Panc1 (cell line): Measurements from ENCODE around the gene KAT7. TPM values are rescaled to one million over a fixed set of nuclear protein-coding genes. Genes with fewer than 3 reads are reported as not detected.

Experiments used
- ATAC-seq: fragments of 200-7000 bp; cut with Tn5 transposase; 2 replicates; pipeline ENCODE4 v1.9.1; 2020; ENCODE audit warnings: mild to moderate bottlenecking, moderate library complexity
- BruUV-seq: library from RNA; stranded (reverse); fragments of 400-500 nt; replicated peaks from 2 replicates; lab custom pipeline; 2021; lab: Mats Ljungman, UMichigan
- CTCF ChIA-PET: fragments of 300-600 bp; sonication (Branson Sonifier 250); formaldehyde crosslinking; loops from one replicate; lab custom pipeline; 2022; ENCODE audit warnings: antibody characterized with exemption; lab: Charles Lee
- POLR2A ChIA-PET: fragments of 300-600 bp; sonication (Branson Sonifier 250); formaldehyde crosslinking; loops from one replicate; lab custom pipeline; 2022; ENCODE audit warnings: antibody characterized with exemption; lab: Charles Lee
- DNase-seq: peaks from one replicate; pipeline ENCODE4 v3.0.0-alpha.2; 2010; ENCODE audit warnings: low read depth, low spot score
- H3K27ac ChIP-seq: 2 replicates; pipeline ENCODE4 v1.5.1; 2011; ENCODE audit warnings: mild to moderate bottlenecking, low read length, inconsistent platforms
- H3K27me3 ChIP-seq: fragments of 200-500 bp; sonication (Bioruptor generic); 2 replicates; pipeline ENCODE4 v1.6.0; 2014; ENCODE audit warnings: low read length, inconsistent platforms; ENCODE audit not compliant: control insufficient read depth, insufficient read depth
- H3K36me3 ChIP-seq: fragments of 200-500 bp; sonication (Bioruptor generic); 2 replicates; pipeline ENCODE4 v1.5.1; 2014; ENCODE audit warnings: inconsistent platforms, mild to moderate bottlenecking, low read length, moderate library complexity; ENCODE audit not compliant: control insufficient read depth, insufficient read depth
- H3K4me1 ChIP-seq: 2 replicates; pipeline ENCODE4 v1.5.1; 2011; ENCODE audit warnings: inconsistent platforms, mild to moderate bottlenecking, low read length, moderate library complexity; ENCODE audit not compliant: control insufficient read depth, insufficient read depth
- H3K4me3 ChIP-seq, 2 experiments: 2 replicates each; pipeline ENCODE4 v1.5.1; 2011 to 2012; ENCODE audit warnings: low read depth in 2 of 2, low read length in 2 of 2, mild to moderate bottlenecking in 2 of 2, inconsistent platforms in 1 of 2, moderate library complexity in 1 of 2
- H3K9me3 ChIP-seq: fragments of 200-500 bp; sonication (Bioruptor generic); 2 replicates; pipeline ENCODE4 v1.5.1; 2014; ENCODE audit warnings: low read depth, mild to moderate bottlenecking, inconsistent platforms, low read length, moderate library complexity; ENCODE audit not compliant: control insufficient read depth, insufficient read depth
- CTCF ChIP-seq: fragments of 450-650 bp; IDR thresholded peaks from 2 replicates; pipeline ENCODE4 v1.5.1; 2017; ENCODE audit warnings: mild to moderate bottlenecking
- POLR2AphosphoS5 ChIP-seq: IDR thresholded peaks from 2 replicates; pipeline ENCODE4 v1.6.1; 2012; ENCODE audit warnings: mild to moderate bottlenecking, low read depth, low read length, moderate library complexity
- REST ChIP-seq, 2 experiments: IDR thresholded peaks; 2 replicates each; pipeline ENCODE4 v1.6.1; 2011 to 2012; ENCODE audit warnings: low read depth in 2 of 2, control low read depth in 1 of 2, low read length in 1 of 2, mild to moderate bottlenecking in 1 of 2, moderate library complexity in 1 of 2; ENCODE audit not compliant: insufficient read depth in 1 of 2
- SIN3A ChIP-seq: IDR thresholded peaks from 2 replicates; pipeline ENCODE4 v1.6.1; 2012; ENCODE audit warnings: low read depth, mild to moderate bottlenecking, low read length, moderate library complexity, borderline replicate concordance; ENCODE audit not compliant: insufficient read depth
- TCF7L2 ChIP-seq: IDR thresholded peaks from 2 replicates; pipeline ENCODE4 v1.6.1; 2011; ENCODE audit warnings: mild to moderate bottlenecking, low read depth, low read length, inconsistent platforms
- in situ Hi-C: cut with HindIII; loops from 2 replicates; pipeline ENCODE4 v1.10.0; 2016; ENCODE audit warnings: low sequenced_read_pairs, low pct_unique_long_range_greater_than_20kb
- intact Hi-C: fragments of 100-400 bp; cut with micrococcal nuclease; formaldehyde crosslinking; loops from one replicate; pipeline ENCODE4 v1.10.0; 2022; ENCODE audit not compliant: unreplicated experiment
- total RNA-seq: library from RNA; stranded (reverse); gene quantifications from one replicate; pipeline ENCODE4 v1.2.1, GENCODE V29; 2021; ENCODE audit not compliant: unreplicated experiment

The KAT7 gene
- total RNA-seq, 1 experiment from 2014 or later: 69.0 TPM

DNA sequence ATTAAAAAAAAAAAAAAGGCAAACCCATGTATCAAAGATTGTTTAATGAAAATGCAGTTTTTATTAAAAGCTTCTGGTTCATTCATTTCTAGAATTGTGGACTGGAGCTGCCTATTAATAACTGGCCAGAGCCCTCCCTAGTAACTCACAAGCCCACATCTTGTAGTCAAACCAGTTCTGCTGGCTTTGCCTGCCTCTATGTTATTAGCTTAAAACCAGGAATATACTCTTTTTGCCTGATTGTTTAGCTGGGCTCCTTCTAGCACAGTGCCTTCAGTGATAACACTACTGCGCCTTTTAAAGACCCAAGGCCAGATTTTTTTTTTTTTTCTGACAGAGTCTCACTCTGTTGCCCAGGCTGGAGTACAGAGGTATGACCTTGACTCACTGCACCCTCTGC lies 33.4 kb downstream of the KAT7 start:
- H3K4me3 ChIP-seq: no peak overlapping the region

GRCh38 chr17:49822829-49823228 lies 34.3 kb downstream of the KAT7 start:
- BruUV-seq: no TSS peak
- no peaks in the 10 kb centered on the region for H3K9me3 ChIP-seq
- ATAC-seq (no peak), DNase-seq (no peak)
- ChIA-PET CTCF (no interaction called here), POLR2A (no interaction called here)
- no peaks in the 10 kb centered on the region for H3K27me3 ChIP-seq
- peaks cover 40% of the 10 kb centered on the region for H3K36me3 ChIP-seq
- no peaks in the 10 kb centered on the region for H3K4me1 ChIP-seq
- intact Hi-C loops (no loop called here), in situ Hi-C loops (no loop called here)
- H3K4me3 ChIP-seq: no peak overlapping the region
- TF ChIP-seq POLR2AphosphoS5 (no peak), SIN3A (no peak), TCF7L2 (no peak), CTCF (no peak)
- no peak overlapping the region for H3K27ac ChIP-seq

More for the DNA sequence above, 33.4 kb downstream of the KAT7 start:
- ChIA-PET POLR2A (interaction anchor here (0.6 kb wide), 1 partner anchor 128 kb away, joined by 7 read pairs; no protein-coding TSS in a partner anchor), CTCF (interaction anchor here (0.7 kb wide), 1 partner anchor 260 kb away, joined by 5 read pairs; no protein-coding TSS in a partner anchor)
- H3K36me3 ChIP-seq: peaks cover 42% of the 10 kb centered on the region
- no TSS peak for BruUV-seq
- no peaks in the 10 kb centered on the region for H3K27me3 ChIP-seq
- intact Hi-C loops: no loop called here
- no peak for TF ChIP-seq REST (IDR thresholded peaks at IDR 0.05; ENCODE audit: insufficient read depth in 1 of 2, low read depth in 2 of 2, low read length in 1 of 2)
- TF ChIP-seq POLR2AphosphoS5: no peak
- no peak for TF ChIP-seq TCF7L2
- TF ChIP-seq CTCF: no peak
- no peak for TF ChIP-seq SIN3A
- DNase-seq: no peak
- no peaks in the 10 kb centered on the region for H3K4me1 ChIP-seq
- no peak for ATAC-seq
- no peak overlapping the region for H3K27ac ChIP-seq
- in situ Hi-C loops: no loop called here
- H3K9me3 ChIP-seq: no peaks in the 10 kb centered on the region
